Panc1 (cell line): ENCODE results near the gene FUT4.

ENCODE experiments used
- CTCF ChIP-seq: fragments of 450-650 bp; IDR thresholded peaks from 2 replicates; pipeline ENCODE4 v1.5.1; 2017; ENCODE audit warnings: mild to moderate bottlenecking
- REST ChIP-seq, 2 experiments: IDR thresholded peaks; 2 replicates each; pipeline ENCODE4 v1.6.1; 2011 to 2012; ENCODE audit warnings: low read depth in 2 of 2, control low read depth in 1 of 2, low read length in 1 of 2, mild to moderate bottlenecking in 1 of 2, moderate library complexity in 1 of 2; ENCODE audit not compliant: insufficient read depth in 1 of 2

GRCh38 chr11:94533206-94533605 lies 10.5 kb upstream of the FUT4 start:
- no peak for TF ChIP-seq CTCF
- TF ChIP-seq REST (IDR thresholded peaks at IDR 0.05; ENCODE audit: insufficient read depth in 1 of 2, low read depth in 2 of 2, low read length in 1 of 2), result no peak
